Bronchial epithelial cell (primary cell): ENCODE results near the gene SELENOO. TPM values are rescaled to one million over a fixed set of nuclear protein-coding genes. Genes with fewer than 3 reads are reported as not detected.

ENCODE experiments used
- DNase-seq: peaks from one replicate; pipeline ENCODE4 v3.0.0-alpha.2; 2010; ENCODE audit warnings: low read depth
- FAIRE-seq: peaks from 2 replicates; lab custom pipeline; 2011; peaks lifted over from hg19 to GRCh38; lab: Jason Lieb, UNC
- H3K27me3 ChIP-seq: 2 replicates; pipeline ENCODE4 v1.5.1; 2011; ENCODE audit warnings: low read length; ENCODE audit not compliant: control insufficient read depth, insufficient read depth
- H3K36me3 ChIP-seq: 2 replicates; pipeline ENCODE4 v1.5.1; 2011; ENCODE audit warnings: low read length; ENCODE audit not compliant: control insufficient read depth, insufficient read depth
- H3K4me3 ChIP-seq: 2 replicates; pipeline ENCODE4 v1.5.1; 2011; ENCODE audit warnings: mild to moderate bottlenecking, low read depth, low read length, control low read depth
- CTCF ChIP-seq: IDR thresholded peaks from 2 replicates; pipeline ENCODE4 v1.5.1; 2011; ENCODE audit warnings: mild to moderate bottlenecking, moderate library complexity, low read length, control low read depth, inconsistent platforms; ENCODE audit not compliant: insufficient read depth, severe bottlenecking
- total RNA-seq: library from RNA; depleted of rRNA; stranded (reverse); fragments of >200 nt; gene quantifications from 2 replicates; pipeline ENCODE4 v1.2.1, GENCODE V29; 2014

SELENOO gene
- total RNA-seq, 1 donor from 2014 or later, result 20.8 TPM

GRCh38 chr22:50208430-50208938 lies 7.7 kb downstream of the SELENOO start:
- TF ChIP-seq CTCF, result no peak
- Histone ChIP-seq H3K4me3 (no peak overlapping the region), H3K27me3 (no peaks in the 10 kb centered on the region), H3K36me3 (peaks cover 29% of the 10 kb centered on the region)
- FAIRE-seq (no peak), DNase-seq (no peak)

- TF ChIP-seq CTCF, result no peak
- Histone ChIP-seq H3K27me3 (no peaks in the 10 kb centered on the region), H3K36me3 (peaks cover 29% of the 10 kb centered on the region), H3K4me3 (no peak overlapping the region)
- no peak for FAIRE-seq
- no peak for DNase-seq
Measured at GRCh38 chr22:50208939-50209892, 8.4 kb downstream of the SELENOO start.

GRCh38 chr22:50209893-50210292 lies 9.1 kb downstream of the SELENOO start:
- H3K4me3 ChIP-seq, result no peak overlapping the region
- H3K27me3 ChIP-seq, result no peaks in the 10 kb centered on the region
- peaks cover 31% of the 10 kb centered on the region for H3K36me3 ChIP-seq
- DNase-seq (peak; percentile 47), FAIRE-seq (no peak)
- TF ChIP-seq CTCF, result peak; percentile 88

GRCh38 chr22:50210378-50211139 lies 9.7 kb downstream of the SELENOO start:
- DNase-seq (no peak), FAIRE-seq (no peak)
- Histone ChIP-seq H3K27me3 (no peaks in the 10 kb centered on the region), H3K36me3 (peaks cover 31% of the 10 kb centered on the region), H3K4me3 (no peak overlapping the region)
- no peak for TF ChIP-seq CTCF

GRCh38 chr22:50211147-50211546 lies 10.3 kb downstream of the SELENOO start:
- FAIRE-seq (peak; percentile 89), DNase-seq (peak; percentile 32)
- no peak overlapping the region for H3K4me3 ChIP-seq
- no peak for TF ChIP-seq CTCF
- no peaks in the 10 kb centered on the region for H3K27me3 ChIP-seq
- H3K36me3 ChIP-seq, result peaks cover 35% of the 10 kb centered on the region
